ENCODE results near the gene PTPN2.

- TF ChIP-seq EZH2 (IDR thresholded peaks at IDR 0.05) = no peak
- no peak for TF ChIP-seq POLR2AphosphoS5 (IDR thresholded peaks at IDR 0.05; ENCODE audit: borderline replicate concordance, low read depth, low read length)
- no peak for TF ChIP-seq FOXP2 (optimal IDR thresholded peaks at IDR 0.05; ENCODE audit: control extremely low read depth, extremely low read length, insufficient read depth)
These were observed 44.6 kb upstream of the PTPN2 start for GRCh38 chr18:12928641-12929040.

Measured in SK-N-MC (cell line).